HL-60 (cell line): Measurements from ENCODE around the gene ZNF184.
A peak's percentile ranks its signal among the peaks of the same experiment; 100 is the strongest.

Experiments used
- POLR2AphosphoS5 ChIP-seq: IDR thresholded peaks from 2 replicates; pipeline ENCODE4 v1.6.1; 2012; ENCODE audit warnings: low read depth
- TF ChIP-seq, protein P1 (sequence below): IDR thresholded peaks from one replicate; pipeline ENCODE4 v1.5.1; 2011; ENCODE audit warnings: low read length, control low read depth, inconsistent platforms; ENCODE audit not compliant: insufficient read depth
- TF ChIP-seq, protein P2 (sequence below): IDR thresholded peaks from 2 replicates; pipeline ENCODE4 v1.6.1; 2012; ENCODE audit warnings: low read depth; ENCODE audit not compliant: insufficient replicate concordance

DNA sequence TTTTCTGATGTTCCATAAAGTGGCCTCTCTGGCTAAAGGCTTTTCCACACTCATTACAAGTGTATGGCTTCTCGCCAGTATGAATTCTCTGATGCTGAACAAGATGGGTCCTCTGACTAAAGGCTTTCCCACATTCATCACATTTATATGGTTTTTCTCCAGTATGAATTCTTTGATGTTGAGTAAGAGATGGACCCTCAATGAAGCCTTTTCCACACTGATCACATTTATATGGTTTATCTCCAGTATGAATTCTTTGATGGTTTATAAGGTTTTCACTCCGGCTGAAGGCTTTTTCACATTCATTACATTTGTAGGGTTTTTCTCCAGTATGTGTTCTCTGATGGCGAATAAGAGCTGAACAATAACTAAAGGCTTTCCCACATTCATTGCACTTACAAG, 20.4 kb downstream of the ZNF184 start:
- TF ChIP-seq, protein P1, sequence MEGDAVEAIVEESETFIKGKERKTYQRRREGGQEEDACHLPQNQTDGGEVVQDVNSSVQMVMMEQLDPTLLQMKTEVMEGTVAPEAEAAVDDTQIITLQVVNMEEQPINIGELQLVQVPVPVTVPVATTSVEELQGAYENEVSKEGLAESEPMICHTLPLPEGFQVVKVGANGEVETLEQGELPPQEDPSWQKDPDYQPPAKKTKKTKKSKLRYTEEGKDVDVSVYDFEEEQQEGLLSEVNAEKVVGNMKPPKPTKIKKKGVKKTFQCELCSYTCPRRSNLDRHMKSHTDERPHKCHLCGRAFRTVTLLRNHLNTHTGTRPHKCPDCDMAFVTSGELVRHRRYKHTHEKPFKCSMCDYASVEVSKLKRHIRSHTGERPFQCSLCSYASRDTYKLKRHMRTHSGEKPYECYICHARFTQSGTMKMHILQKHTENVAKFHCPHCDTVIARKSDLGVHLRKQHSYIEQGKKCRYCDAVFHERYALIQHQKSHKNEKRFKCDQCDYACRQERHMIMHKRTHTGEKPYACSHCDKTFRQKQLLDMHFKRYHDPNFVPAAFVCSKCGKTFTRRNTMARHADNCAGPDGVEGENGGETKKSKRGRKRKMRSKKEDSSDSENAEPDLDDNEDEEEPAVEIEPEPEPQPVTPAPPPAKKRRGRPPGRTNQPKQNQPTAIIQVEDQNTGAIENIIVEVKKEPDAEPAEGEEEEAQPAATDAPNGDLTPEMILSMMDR, result no peak
- TF ChIP-seq, protein P2, sequence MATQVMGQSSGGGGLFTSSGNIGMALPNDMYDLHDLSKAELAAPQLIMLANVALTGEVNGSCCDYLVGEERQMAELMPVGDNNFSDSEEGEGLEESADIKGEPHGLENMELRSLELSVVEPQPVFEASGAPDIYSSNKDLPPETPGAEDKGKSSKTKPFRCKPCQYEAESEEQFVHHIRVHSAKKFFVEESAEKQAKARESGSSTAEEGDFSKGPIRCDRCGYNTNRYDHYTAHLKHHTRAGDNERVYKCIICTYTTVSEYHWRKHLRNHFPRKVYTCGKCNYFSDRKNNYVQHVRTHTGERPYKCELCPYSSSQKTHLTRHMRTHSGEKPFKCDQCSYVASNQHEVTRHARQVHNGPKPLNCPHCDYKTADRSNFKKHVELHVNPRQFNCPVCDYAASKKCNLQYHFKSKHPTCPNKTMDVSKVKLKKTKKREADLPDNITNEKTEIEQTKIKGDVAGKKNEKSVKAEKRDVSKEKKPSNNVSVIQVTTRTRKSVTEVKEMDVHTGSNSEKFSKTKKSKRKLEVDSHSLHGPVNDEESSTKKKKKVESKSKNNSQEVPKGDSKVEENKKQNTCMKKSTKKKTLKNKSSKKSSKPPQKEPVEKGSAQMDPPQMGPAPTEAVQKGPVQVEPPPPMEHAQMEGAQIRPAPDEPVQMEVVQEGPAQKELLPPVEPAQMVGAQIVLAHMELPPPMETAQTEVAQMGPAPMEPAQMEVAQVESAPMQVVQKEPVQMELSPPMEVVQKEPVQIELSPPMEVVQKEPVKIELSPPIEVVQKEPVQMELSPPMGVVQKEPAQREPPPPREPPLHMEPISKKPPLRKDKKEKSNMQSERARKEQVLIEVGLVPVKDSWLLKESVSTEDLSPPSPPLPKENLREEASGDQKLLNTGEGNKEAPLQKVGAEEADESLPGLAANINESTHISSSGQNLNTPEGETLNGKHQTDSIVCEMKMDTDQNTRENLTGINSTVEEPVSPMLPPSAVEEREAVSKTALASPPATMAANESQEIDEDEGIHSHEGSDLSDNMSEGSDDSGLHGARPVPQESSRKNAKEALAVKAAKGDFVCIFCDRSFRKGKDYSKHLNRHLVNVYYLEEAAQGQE, result no peak
- TF ChIP-seq POLR2AphosphoS5, result peak; percentile 29; the same call in 1 of the 2 replicates
